K562 (cell line): Measurements from ENCODE around the gene VWC2. TPM values are rescaled to one million over a fixed set of nuclear protein-coding genes. Genes with fewer than 3 reads are reported as not detected.

Experiments used
- CTCF ChIP-seq, 3 experiments: IDR thresholded peaks in 2 of 3; conservative IDR thresholded peaks in 1 of 3; 2 replicates each; pipeline ENCODE4 v1.5.1; 2011 to 2012; ENCODE audit warnings: low read length in 3 of 3, mild to moderate bottlenecking in 3 of 3, control low read depth in 2 of 3, improper control_type of control experiment in 1 of 3, inconsistent platforms in 1 of 3, low read depth in 1 of 3, mixed read lengths in 1 of 3, moderate library complexity in 1 of 3; ENCODE audit not compliant: insufficient read depth in 2 of 3
- JUND ChIP-seq, 2 experiments: IDR thresholded peaks; 2 replicates in 1 of 2; 3 replicates in 1 of 2; pipeline ENCODE4 v1.6.1; 2011; ENCODE audit warnings: borderline replicate concordance in 2 of 2, low read depth in 2 of 2, low read length in 2 of 2, improper control_type of control experiment in 1 of 2, missing biosample characterization in 1 of 2, missing genetic modification characterization in 1 of 2, missing genetic modification reagents in 1 of 2
- RAD21 ChIP-seq, 2 experiments: fragments of 250-450 bp in 1 of 2; fragments of 450-650 bp in 1 of 2; sonication (Bioruptor Pico) in 1 of 2; formaldehyde crosslinking in 1 of 2; IDR thresholded peaks in 1 of 2; conservative IDR thresholded peaks in 1 of 2; 2 replicates each; pipeline versions ENCODE4 v1.4.0 to v1.8.0; 2020 to 2022; ENCODE audit warnings: mild to moderate bottlenecking in 2 of 2, moderate library complexity in 1 of 2
- SMC3 ChIP-seq: conservative IDR thresholded peaks from 2 replicates; pipeline ENCODE4 v1.6.1; 2011; ENCODE audit warnings: low read depth, low read length, improper control_type of control experiment; ENCODE audit not compliant: insufficient read depth
- ZMIZ1 ChIP-seq, 2 experiments: fragments of 150-350 bp in 1 of 2; IDR thresholded peaks; 2 replicates each; pipeline ENCODE4 v1.6.1; 2012 to 2016; ENCODE audit warnings: low read depth in 2 of 2, low read length in 2 of 2, mild to moderate bottlenecking in 1 of 2, moderate library complexity in 1 of 2
- ZNF121 ChIP-seq: sonication (generic); formaldehyde crosslinking; conservative IDR thresholded peaks from 2 replicates; pipeline ENCODE4 v1.8.0; 2022; ENCODE audit warnings: missing genetic modification reagents
- polyA plus RNA-seq, 8 experiments: library from polyadenylated mRNA; depleted of rRNA in 4 of 8; stranded (reverse) in 5 of 8; unstranded in 3 of 8; fragments of >200 nt; fragmentation: Nextera tagmentation in 2 of 8; fragmentation: Illumina TruSeq in 1 of 8; extraction: Ambion mirVana in 2 of 8; extraction: Trizol in 1 of 8; gene quantifications; 2 replicates each; pipeline versions ENCODE4 v1.2.1 to v1.2.3, GENCODE V29; 2011 to 2014; ENCODE audit warnings: inconsistent platforms in 1 of 8, missing spikeins in 1 of 8
- total RNA-seq, 7 experiments: library from RNA; depleted of rRNA in 6 of 7; stranded (reverse); fragments of >200 nt in 6 of 7; fragmentation: Illumina TruSeq in 2 of 7; extraction: Trizol in 2 of 7; gene quantifications; 2 replicates each; pipeline versions ENCODE4 v1.2.1 to v1.2.3, GENCODE V29; 2011 to 2021; ENCODE audit warnings: low replicate concordance in 1 of 7

Gene VWC2
- total and polyA plus RNA-seq, 9 of the 15 experiments (the other 6 are each of a cell fraction or from before 2014, with no cell fraction given), result not detected

- TF ChIP-seq JUND (IDR thresholded peaks at IDR 0.05; ENCODE audit: borderline replicate concordance, low read depth, low read length) (no peak), JUND (tag; IDR thresholded peaks at IDR 0.05; ENCODE audit: borderline replicate concordance, low read depth, low read length) (no peak), ZMIZ1 (IDR thresholded peaks at IDR 0.05; ENCODE audit: low read depth in 2 of 2, low read length in 2 of 2) (no peak), RAD21 (CRISPR knock-in tag; conservative IDR thresholded peaks at IDR 0.05 in 1 of 2, IDR thresholded peaks at IDR 0.05 in 1 of 2) (peak; percentile 48 to 80), SMC3 (peak; percentile 61), ZNF121 (CRISPR knock-in tag) (no peak), CTCF (IDR thresholded peaks at IDR 0.05 in 2 of 3, conservative IDR thresholded peaks at IDR 0.05 in 1 of 3; ENCODE audit: insufficient read depth in 2 of 3, low read depth in 1 of 3, low read length in 3 of 3) (peak; percentile 55 to 70 (median 69))
- TF ChIP-seq, all 486 proteins: peak for 5
Observed at GRCh38 chr7:49852619-49853462, 79.4 kb downstream of the VWC2 start (continued).
